NCI-H187 (cell line): ENCODE measurements around the gene SLC24A4.

Source experiments
- DNase-seq, 2 experiments: peaks; one replicate each; lab custom pipeline; 2025; lab: John Stamatoyannopoulos, UW

Gene SLC24A4

GRCh38 chr14:92316176-92316575 lies 6.8 kb upstream of the SLC24A4 start:
- no peak for DNase-seq

GRCh38 chr14:92316937-92317336 lies 6.0 kb upstream of the SLC24A4 start:
- DNase-seq = no peak

DNA sequence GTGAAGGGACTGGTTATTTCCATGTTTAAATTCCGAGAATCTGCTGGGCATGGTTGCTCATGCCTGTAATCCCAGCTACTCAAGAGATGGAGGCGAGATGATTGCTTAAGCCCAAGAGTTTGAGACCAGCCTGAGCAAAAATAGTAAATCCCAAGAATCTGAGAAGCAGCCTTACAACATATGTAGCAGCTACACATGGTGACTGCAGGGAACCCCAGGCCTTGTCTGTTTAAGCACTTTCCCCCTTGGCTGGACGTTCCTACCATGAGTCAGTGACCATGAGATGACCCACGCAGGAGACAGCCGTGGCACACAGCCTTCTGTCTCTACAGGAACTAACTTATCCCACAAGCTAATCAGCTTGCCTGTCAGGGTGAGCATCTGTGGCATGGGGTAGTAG lies 5.5 kb upstream of the SLC24A4 start:
- no peak for DNase-seq

GRCh38 chr14:92321701-92322100 lies 1.3 kb upstream of the SLC24A4 start:
- no peak for DNase-seq

- DNase-seq = no peak
These were observed 449 bp upstream of the SLC24A4 start for GRCh38 chr14:92322516-92322915.

DNA sequence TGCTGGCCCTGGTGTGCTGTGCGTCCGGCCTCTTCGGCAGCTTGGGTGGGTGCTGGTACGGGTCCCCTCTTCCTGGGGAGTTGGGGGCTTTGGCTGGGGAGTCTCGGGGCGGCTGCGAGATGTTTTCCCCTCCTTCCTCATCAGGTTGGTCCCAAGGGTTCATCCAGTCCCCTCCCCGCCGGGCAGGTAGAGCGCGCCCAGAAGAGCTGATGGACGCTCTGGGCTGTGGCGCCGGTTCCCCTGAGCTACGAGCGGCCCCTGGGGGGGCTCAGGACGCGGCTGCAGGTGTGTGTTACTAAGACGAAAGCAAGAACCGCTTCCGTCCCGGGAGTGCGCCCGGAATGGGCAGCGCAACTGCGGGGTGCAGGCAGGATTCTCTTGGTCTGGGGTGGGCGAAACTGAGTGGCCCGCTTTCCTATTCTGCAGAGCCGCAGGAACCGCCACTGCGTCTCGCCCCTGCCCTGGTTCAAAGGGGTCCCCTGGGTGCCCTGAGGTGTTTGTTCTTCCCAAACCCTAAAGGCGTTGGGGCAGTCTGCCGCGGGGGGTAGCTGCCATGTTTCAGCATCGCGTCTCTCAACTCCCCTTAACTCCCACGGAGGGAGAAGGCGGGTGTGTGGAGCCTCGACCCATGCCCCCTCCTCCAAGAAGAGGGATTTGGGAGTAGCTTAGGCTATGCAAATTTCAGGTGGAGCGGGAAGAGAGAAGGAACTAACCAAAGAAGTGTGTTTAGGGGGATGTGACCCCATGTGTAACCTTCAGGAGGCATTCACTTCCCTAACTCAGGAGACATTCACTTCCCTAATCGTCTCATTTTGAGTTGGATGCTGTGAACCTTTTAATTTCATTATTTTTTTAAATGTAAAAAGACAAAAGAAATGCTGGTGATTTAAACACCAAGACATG lies 1.2 kb downstream of the SLC24A4 start:
- DNase-seq = no peak

- no peak for DNase-seq
These were observed 2.9 kb downstream of the SLC24A4 start for GRCh38 chr14:92325835-92326234.

DNA sequence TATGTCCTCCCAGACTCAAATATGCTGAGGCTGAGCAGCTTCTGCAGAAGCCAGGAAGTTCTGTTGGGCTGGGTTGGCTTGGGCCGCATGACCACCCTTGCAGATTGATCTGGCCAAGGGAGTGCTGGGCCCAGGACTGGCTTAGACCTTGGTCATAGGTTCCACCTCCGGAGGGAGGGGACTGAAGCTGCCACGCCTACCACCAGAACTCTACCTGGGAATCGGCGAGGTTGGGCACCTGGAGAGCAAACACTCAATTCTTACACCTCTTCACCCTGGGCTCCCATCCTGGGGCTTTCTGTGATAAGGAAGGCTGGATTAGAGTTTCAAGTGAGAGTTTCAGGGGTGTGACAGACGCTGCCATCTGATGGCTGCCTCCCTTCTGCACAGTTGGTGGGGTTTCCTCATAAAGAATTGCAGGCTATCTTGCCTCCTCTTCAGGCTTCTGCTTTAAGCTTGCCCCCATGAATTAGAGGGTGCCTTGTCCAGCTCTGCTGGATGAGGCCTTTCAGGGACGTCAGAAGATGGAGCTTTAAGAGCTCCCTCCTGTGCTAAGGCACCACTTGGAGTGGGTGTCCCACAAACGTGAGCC lies 5.8 kb downstream of the SLC24A4 start:
- no peak for DNase-seq

- no peak for DNase-seq
These were observed 11.1 kb downstream of the SLC24A4 start for GRCh38 chr14:92334050-92334449.

DNA sequence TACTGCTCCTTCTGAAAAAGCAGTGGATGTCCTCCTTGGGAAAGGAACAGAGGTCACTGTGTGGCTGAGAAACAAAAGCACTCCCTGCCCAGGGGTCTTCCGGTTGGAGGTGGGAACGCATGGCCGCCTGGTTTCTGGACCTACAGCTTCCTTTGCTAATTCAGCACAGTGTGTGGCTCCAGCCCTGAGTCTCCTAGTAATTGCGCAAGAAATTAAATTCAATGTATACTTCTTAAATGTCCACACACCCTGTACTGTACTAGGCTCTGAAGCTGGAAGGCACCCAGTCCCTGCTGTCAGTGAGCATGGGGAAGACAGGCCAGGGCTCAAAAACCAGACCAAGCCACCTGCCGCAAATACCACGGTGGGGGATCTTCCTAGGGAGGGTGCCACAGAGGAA lies 13.4 kb downstream of the SLC24A4 start:
- DNase-seq = no peak

DNA sequence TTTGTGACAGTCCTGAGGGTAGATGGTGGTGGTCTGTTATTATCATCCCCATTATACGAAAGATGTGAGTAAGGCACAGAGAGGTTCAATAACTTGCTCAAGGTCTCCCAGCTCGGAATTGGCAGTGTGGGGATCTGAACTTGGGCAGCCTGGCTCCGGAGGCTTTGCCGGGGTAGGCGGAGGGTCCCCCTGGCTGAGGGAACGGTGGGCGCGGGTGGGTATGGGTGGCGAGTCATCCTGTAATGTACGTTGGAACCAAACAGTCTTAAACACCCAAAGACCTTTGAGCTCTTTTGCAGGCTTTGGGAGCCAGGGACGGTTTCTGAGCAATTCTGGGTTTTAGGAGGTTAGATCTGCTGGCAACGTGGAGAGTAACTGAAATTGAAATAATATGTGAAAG lies 16.5 kb downstream of the SLC24A4 start:
- no peak for DNase-seq

DNA sequence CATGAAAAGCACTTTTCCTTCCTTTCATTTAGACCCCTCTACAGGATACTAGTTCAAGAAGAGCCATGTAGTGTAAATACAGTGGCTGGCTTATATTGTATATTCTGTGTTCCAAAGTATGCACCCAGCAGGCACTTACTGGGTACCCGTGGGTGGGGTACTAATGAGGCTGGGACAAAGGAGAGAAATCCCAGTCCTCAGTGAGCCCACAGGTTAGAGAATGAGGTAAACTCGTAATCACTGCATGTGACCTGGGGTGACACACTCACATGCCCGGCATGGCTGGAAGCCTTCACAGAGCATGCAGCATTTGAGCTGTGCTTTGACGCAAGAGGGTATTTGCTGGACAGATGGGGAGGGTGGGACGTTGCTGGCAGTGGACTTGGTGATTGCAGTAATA lies 17.1 kb downstream of the SLC24A4 start:
- no peak for DNase-seq

DNA sequence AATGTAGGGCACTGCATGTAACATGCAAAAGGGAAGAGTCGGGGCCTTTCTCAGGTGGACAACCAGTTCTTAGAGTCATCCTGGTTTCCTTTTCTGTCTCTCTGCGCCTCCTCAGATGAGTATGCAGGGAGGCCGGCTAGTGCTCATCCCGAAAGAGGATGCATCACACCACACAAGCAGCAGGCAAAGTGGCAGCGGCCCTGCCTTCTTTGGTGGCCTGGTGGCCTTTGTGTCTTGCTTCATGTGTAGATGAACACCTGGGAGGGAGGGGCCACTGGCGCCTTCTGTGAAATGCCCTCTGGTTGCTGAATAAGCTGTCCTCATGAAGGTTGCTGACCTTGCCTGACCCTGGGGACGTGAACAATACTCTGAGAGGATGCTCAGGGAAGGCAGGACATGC lies 18.0 kb downstream of the SLC24A4 start:
- no peak for DNase-seq

DNA sequence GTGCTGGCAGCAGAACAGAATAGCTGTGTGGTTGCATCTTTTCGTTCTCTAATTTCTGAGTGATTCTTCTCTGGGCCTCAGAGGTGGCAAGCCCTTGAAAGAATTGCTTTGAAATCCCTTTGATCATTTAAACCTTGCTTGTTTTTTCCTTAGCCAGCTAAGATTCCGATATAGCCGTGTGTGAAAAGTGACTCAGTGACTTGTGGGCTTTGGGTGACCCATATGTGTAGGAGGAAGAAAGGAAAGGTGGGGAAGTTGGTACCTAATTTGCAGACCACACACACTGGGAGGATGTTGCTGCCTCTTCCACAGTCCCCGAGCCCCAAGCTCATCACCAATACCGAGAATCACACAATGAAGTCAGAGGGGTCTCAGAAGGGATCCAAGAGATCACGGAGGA lies 18.8 kb downstream of the SLC24A4 start:
- DNase-seq = no peak

GRCh38 chr14:92348154-92348553 lies 25.2 kb downstream of the SLC24A4 start:
- DNase-seq = no peak

DNA sequence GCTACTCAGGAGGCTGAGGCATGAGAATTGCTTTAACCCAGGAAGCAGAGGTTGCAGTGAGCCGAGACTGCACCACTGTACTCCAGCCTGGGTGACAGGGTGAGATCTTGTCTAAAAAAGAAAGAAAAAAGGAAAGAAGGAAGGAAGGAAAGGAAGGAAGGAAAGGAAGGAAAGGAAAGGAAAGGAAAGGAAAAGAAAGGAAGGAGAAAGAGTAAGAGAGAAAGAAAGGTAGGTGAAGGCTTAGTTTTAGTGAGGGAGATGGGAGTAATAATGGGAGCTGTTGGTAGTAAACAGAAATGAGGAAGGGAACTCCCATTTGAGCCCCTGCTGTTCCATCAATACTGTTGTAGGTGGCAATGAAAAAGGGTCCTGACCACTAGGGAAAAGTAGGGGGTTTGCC lies 28.8 kb downstream of the SLC24A4 start:
- DNase-seq = no peak

DNA sequence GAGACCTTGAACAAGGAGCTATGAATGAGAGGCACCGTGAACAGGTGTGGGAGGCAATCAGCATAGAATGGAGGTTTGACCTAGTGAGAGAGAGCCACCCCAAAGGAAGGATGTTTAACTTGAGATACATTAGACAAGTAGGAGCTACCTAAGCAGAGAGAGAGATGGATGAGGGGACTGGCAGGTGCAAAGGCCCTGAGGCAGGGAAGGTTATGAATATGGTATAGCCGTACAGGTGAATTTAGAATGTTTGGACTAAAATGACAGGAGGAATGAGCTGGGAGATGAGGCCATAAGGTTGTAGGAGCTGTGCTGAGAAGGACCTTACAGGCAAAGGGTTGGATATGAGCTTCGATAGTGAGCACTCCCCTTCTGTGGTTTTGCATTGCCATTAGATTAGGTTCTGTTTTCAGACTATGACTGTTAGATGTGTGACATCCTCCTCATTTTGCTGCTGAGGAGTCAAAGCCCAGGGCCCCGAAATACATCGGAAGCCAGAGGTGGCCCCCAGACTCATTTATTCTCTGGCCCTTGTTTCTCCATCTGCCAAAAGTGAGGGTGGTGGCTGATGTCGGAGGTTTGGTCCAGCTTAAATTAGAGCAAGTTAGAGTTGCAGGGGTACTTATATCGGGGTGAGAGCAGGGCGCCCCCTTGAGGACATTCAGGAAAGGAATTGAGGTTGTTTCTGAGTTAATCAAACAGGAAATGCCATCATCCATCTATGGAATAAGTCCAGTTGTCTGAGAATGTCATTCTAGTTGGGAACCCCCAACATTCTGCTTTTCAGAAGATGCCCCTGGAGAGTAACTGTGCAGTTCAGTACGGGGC lies 29.4 kb downstream of the SLC24A4 start:
- no peak for DNase-seq

- no peak for DNase-seq
These were observed 30.5 kb downstream of the SLC24A4 start for GRCh38 chr14:92353447-92353846.

GRCh38 chr14:92356677-92357076 lies 33.7 kb downstream of the SLC24A4 start:
- no peak for DNase-seq

- no peak for DNase-seq
These were observed 37.8 kb downstream of the SLC24A4 start for GRCh38 chr14:92360651-92361370.

DNA sequence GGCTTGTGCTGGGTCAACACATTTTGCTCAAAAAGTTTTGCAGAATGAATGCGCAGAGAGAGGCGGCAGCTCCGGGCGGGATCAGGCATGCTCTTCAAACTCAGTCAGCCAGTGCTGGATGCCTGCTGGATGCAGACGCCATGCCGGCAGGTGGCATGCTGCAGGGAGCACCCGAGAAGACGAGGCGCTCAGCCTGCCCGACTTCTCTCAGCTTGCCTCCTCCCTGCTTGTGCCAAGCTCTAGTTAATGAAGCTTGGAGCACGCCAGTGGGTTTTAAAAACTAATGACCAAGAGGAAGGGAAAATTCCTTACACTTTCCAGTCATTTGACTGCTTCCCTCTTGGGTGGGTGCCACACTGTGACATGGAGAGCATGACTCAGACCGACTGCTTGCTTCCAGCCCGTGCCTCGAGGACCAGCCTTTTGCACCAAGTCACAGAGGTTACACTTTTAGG lies 39.8 kb downstream of the SLC24A4 start:
- no peak for DNase-seq

GRCh38 chr14:92366237-92366636 lies 43.3 kb downstream of the SLC24A4 start:
- no peak for DNase-seq
